Measurements from ENCODE around the gene TMEM190. TPM values are rescaled to one million over a fixed set of nuclear protein-coding genes. Genes with fewer than 3 reads are reported as not detected.
"Not testable (repeated sequence)": the region's sequence is repeated elsewhere in the genome, so short reads cannot be mapped to it uniquely, and the experiment has no call there.

The TMEM190 gene
- total and polyA plus RNA-seq, 2 donors (not counting 1 experiment from before 2014, with no cell fraction given): not detected

- intact Hi-C loops (cut with micrococcal nuclease): loop anchor here (1.0 to 5.0 kb wide), 9 partner anchors 23 to 234 kb away; partner anchors contain the start of genes C19orf85, FIZ1, HSPBP1 and ISOC2
Observed at GRCh38 chr19:55408533-55408872, 31.9 kb downstream of the TMEM190 start.

DNA sequence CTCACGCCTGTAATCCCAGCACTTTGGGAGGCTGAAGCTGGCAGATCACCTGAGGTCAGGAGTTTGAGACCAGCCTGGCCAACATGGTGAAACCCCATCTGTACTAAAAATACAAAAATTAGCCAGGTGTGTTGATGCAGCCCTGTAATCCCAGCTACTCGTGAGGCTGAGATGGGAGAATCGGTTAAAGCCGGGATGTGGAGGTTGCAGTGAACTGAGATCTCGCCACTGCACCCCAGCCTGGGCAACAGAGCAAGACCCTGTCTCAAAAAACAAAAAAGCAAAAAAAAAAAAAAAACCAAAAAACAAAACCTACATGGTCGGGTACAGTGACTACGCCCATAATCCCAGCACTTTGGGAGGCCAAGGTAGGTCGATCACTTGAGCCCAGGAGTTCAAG lies 32.6 kb downstream of the TMEM190 start:
- not testable (repeated sequence) for H3K9me3 Mint-ChIP-seq (ENCODE audit: insufficient read depth); DNase-seq; H3K9ac ChIP-seq (ENCODE audit: low read length); H3K4me2 ChIP-seq (replicated peaks; ENCODE audit: low read depth, low read length, poor library complexity, severe bottlenecking); H3K27me3 ChIP-seq (replicated peaks in 1 of 4; ENCODE audit: control extremely low read depth in 1 of 4, control insufficient read depth in 3 of 4, insufficient read depth in 4 of 4, low read length in 3 of 4); H3K4me3 ChIP-seq (ENCODE audit: control extremely low read depth in 1 of 5, extremely low read depth in 1 of 5, insufficient read depth in 1 of 5, low read depth in 2 of 5, low read length in 4 of 5); ATAC-seq (ENCODE audit: low read depth); H3K27me3 Mint-ChIP-seq; H3K27ac ChIP-seq (ENCODE audit: low read length in 2 of 2); H2AFZ ChIP-seq (ENCODE audit: insufficient read depth, low read depth, low read length, poor library complexity, severe bottlenecking); H4K20me1 ChIP-seq (ENCODE audit: control insufficient read depth, insufficient read depth, low read length, poor library complexity, severe bottlenecking)
- H3K4me1 ChIP-seq (ENCODE audit: control insufficient read depth in 2 of 2, insufficient read depth in 2 of 2, low read length in 2 of 2): peaks cover 11 to 25% of the 10 kb centered on the region in 2 donors
- Mint-ChIP-seq H3K4me3 (peak overlapping the region; percentile 98), H3K27ac (peak overlapping the region; percentile 99), H3K4me1 (peaks cover 32% of the 10 kb centered on the region)
- peaks cover 0 to 20% (median 3%) of the 10 kb centered on the region in 3 donors for H3K9me3 ChIP-seq (ENCODE audit: control extremely low read depth in 1 of 3, control insufficient read depth in 2 of 3, insufficient read depth in 1 of 3, low read length in 2 of 3)
- 95% methylated on average over 6 of the region's 8 CpGs for WGBS (ENCODE audit: insufficient coverage)
- CTCF ChIA-PET: interaction anchor here (0.8 to 1.9 kb wide), 5 partner anchors 10 to 268 kb away, joined by 3 to 6 read pairs (median 5); no protein-coding TSS in a partner anchor
- POLR2A ChIA-PET: interaction anchor here (0.6 to 1.3 kb wide), 4 partner anchors 52 to 275 kb away, joined by 3 to 7 read pairs (median 4); partner anchors contain the start of genes ISOC2 and ZNF784
- intact Hi-C loops (cut with micrococcal nuclease): loop anchor here (2.0 to 5.0 kb wide), 5 partner anchors 53 to 233 kb away; partner anchors contain the start of genes C19orf85, FIZ1, ISOC2 and ZNF580
- H3K36me3 ChIP-seq (replicated peaks in 1 of 2; ENCODE audit: control extremely low read depth in 1 of 2, control insufficient read depth in 1 of 2, extremely low read depth in 1 of 2, insufficient read depth in 2 of 2, low read length in 1 of 2): peaks cover 0 to 18% of the 10 kb centered on the region in 2 experiments
- H3K79me2 ChIP-seq (ENCODE audit: control insufficient read depth, insufficient read depth, low read length): peaks cover 21% of the 10 kb centered on the region

More at GRCh38 chr19:55408533-55408872, 31.9 kb downstream of the TMEM190 start:
- 73% methylated on average over 9 of the region's 9 CpGs for WGBS (ENCODE audit: insufficient coverage)
- Mint-ChIP-seq H3K4me1 (peaks cover 32% of the 10 kb centered on the region), H3K9me3 (ENCODE audit: insufficient read depth) (peaks cover 6% of the 10 kb centered on the region), H3K4me3 (peak overlapping the region; percentile 98), H3K27me3 (no peaks in the 10 kb centered on the region), H3K27ac (peak overlapping the region; percentile 99)
- Histone ChIP-seq H3K27ac (ENCODE audit: low read length in 2 of 2) (peak overlapping the region; percentile 99 to 100), H3K9ac (ENCODE audit: low read length) (peak overlapping the region; percentile 66), H4K20me1 (ENCODE audit: control insufficient read depth, insufficient read depth, low read length, poor library complexity, severe bottlenecking) (peaks cover 5% of the 10 kb centered on the region), H3K9me3 (ENCODE audit: control extremely low read depth in 1 of 3, control insufficient read depth in 2 of 3, insufficient read depth in 1 of 3, low read length in 2 of 3) (peaks cover 0 to 20% (median 3%) of the 10 kb centered on the region in 3 donors), H3K79me2 (ENCODE audit: control insufficient read depth, insufficient read depth, low read length) (peaks cover 22% of the 10 kb centered on the region), H3K4me1 (ENCODE audit: control insufficient read depth in 2 of 2, insufficient read depth in 2 of 2, low read length in 2 of 2) (peaks cover 11 to 25% of the 10 kb centered on the region in 2 donors), H3K4me2 (replicated peaks; ENCODE audit: low read depth, low read length, poor library complexity, severe bottlenecking) (peak overlapping the region; percentile 76), H3K4me3 (ENCODE audit: control extremely low read depth in 1 of 5, extremely low read depth in 1 of 5, insufficient read depth in 1 of 5, low read depth in 2 of 5, low read length in 4 of 5) (peak overlapping the region; percentile 55 to 74 (median 69)), H3K27me3 (replicated peaks in 1 of 4; ENCODE audit: control extremely low read depth in 1 of 4, control insufficient read depth in 3 of 4, insufficient read depth in 4 of 4, low read length in 3 of 4) (no peaks in the 10 kb centered on the region), H2AFZ (ENCODE audit: insufficient read depth, low read depth, low read length, poor library complexity, severe bottlenecking) (peak overlapping the region; percentile 85), H3K36me3 (replicated peaks in 1 of 2; ENCODE audit: control extremely low read depth in 1 of 2, control insufficient read depth in 1 of 2, extremely low read depth in 1 of 2, insufficient read depth in 2 of 2, low read length in 1 of 2) (peaks cover 0 to 24% of the 10 kb centered on the region in 2 experiments)
- ChIA-PET CTCF (interaction anchor here (0.6 to 1.9 kb wide), 6 partner anchors 10 to 267 kb away, joined by 3 to 6 read pairs (median 4); partner anchors contain the start of gene TMEM238), POLR2A (interaction anchor here (1.2 to 2.3 kb wide), 3 partner anchors 53 to 216 kb away, joined by 3 to 11 read pairs (median 3); partner anchors contain the start of genes ISOC2, PPP6R1 and ZNF784)
- ATAC-seq (ENCODE audit: low read depth) (no peak), DNase-seq (no peak)
- TF ChIP-seq, protein P1, sequence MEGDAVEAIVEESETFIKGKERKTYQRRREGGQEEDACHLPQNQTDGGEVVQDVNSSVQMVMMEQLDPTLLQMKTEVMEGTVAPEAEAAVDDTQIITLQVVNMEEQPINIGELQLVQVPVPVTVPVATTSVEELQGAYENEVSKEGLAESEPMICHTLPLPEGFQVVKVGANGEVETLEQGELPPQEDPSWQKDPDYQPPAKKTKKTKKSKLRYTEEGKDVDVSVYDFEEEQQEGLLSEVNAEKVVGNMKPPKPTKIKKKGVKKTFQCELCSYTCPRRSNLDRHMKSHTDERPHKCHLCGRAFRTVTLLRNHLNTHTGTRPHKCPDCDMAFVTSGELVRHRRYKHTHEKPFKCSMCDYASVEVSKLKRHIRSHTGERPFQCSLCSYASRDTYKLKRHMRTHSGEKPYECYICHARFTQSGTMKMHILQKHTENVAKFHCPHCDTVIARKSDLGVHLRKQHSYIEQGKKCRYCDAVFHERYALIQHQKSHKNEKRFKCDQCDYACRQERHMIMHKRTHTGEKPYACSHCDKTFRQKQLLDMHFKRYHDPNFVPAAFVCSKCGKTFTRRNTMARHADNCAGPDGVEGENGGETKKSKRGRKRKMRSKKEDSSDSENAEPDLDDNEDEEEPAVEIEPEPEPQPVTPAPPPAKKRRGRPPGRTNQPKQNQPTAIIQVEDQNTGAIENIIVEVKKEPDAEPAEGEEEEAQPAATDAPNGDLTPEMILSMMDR (IDR thresholded peaks at IDR 0.05): no peak
- no peak for TF ChIP-seq EZH2 (IDR thresholded peaks at IDR 0.05; ENCODE audit: borderline replicate concordance, insufficient read depth, low read depth, low read length, poor library complexity, severe bottlenecking)

Measured in B cell (primary cell).